Gastrocnemius medialis (tissue), 4 donors: ENCODE measurements around the gene ETV6.

Experiments used
- CTCF ChIP-seq, 5 experiments: fragments of 450-650 bp in 3 of 5; fragments of 200-600 bp in 2 of 5; sonication (generic) in 2 of 5; IDR thresholded peaks in 4 of 5; conservative IDR thresholded peaks in 1 of 5; 1 replicate in 4 of 5; 2 replicates in 1 of 5; pipeline ENCODE4 v1.5.1; 2016 to 2019; ENCODE audit warnings: antibody characterized with exemption in 5 of 5, mild to moderate bottlenecking in 3 of 5, moderate library complexity in 3 of 5
- POLR2A ChIP-seq, 2 donors: fragments of 450-650 bp; IDR thresholded peaks; one replicate each; pipeline ENCODE4 v1.6.1; 2017; ENCODE audit warnings: antibody characterized with exemption in 2 of 2, mild to moderate bottlenecking in 2 of 2, moderate library complexity in 2 of 2

GRCh38 chr12:11697670-11698387 lies 48.4 kb downstream of the ETV6 start:
- TF ChIP-seq CTCF (IDR thresholded peaks at IDR 0.05 in 4 of 5, conservative IDR thresholded peaks at IDR 0.05 in 1 of 5) (no peak), POLR2A (IDR thresholded peaks at IDR 0.05) (no peak)
